Karpas-422 (cell line): ENCODE results near the gene R3HDM2. TPM values are rescaled to one million over a fixed set of nuclear protein-coding genes. Genes with fewer than 3 reads are reported as not detected.
A peak's percentile ranks its signal among the peaks of the same experiment; 100 is the strongest.

Source experiments
- DNase-seq: peaks from one replicate; pipeline ENCODE4 v3.0.0-alpha.2; 2015
- H2AFZ ChIP-seq: fragments of 200-600 bp; sonication (generic); 2 replicates; pipeline ENCODE4 v1.6.1; 2014; ENCODE audit warnings: antibody characterized with exemption, low read length, mixed read lengths
- H3K27ac ChIP-seq: fragments of 200-600 bp; sonication (generic); 2 replicates; pipeline ENCODE4 v1.5.1; 2014; ENCODE audit warnings: mild to moderate bottlenecking, low read length, moderate library complexity
- H3K27me3 ChIP-seq: fragments of 200-600 bp; sonication (generic); 2 replicates; pipeline ENCODE4 v1.6.1; 2014; ENCODE audit warnings: low read length, mixed read lengths
- H3K36me3 ChIP-seq: fragments of 200-600 bp; sonication (generic); 2 replicates; pipeline ENCODE4 v1.6.1; 2014; ENCODE audit warnings: low read length, mixed read lengths; ENCODE audit not compliant: insufficient read depth
- H3K4me1 ChIP-seq: fragments of 200-600 bp; sonication (generic); 2 replicates; pipeline ENCODE4 v1.6.1; 2014; ENCODE audit warnings: mild to moderate bottlenecking, low read length, mixed read lengths
- H3K4me2 ChIP-seq: fragments of 200-600 bp; sonication (generic); 2 replicates; pipeline ENCODE4 v1.6.1; 2014; ENCODE audit warnings: low read length, low read depth, mild to moderate bottlenecking; ENCODE audit not compliant: poor library complexity, severe bottlenecking
- H3K4me3 ChIP-seq: fragments of 200-600 bp; sonication (generic); 2 replicates; pipeline ENCODE4 v1.5.1; 2014; ENCODE audit warnings: mild to moderate bottlenecking, antibody characterized with exemption, low read length, mixed read lengths
- H3K79me2 ChIP-seq: fragments of 200-600 bp; sonication (generic); 2 replicates; pipeline ENCODE4 v1.6.1; 2014; ENCODE audit warnings: mild to moderate bottlenecking, low read length, mixed read lengths
- H3K9ac ChIP-seq: fragments of 200-600 bp; sonication (generic); 2 replicates; pipeline ENCODE4 v1.6.0; 2014; ENCODE audit warnings: low read length
- H3K9me2 ChIP-seq: fragments of 200-600 bp; sonication (generic), shearing (Covaris generic); replicated peaks from 2 replicates; pipeline ENCODE4 v1.6.0; 2014; ENCODE audit warnings: mild to moderate bottlenecking, low read length, moderate library complexity; ENCODE audit not compliant: insufficient read depth
- H3K9me3 ChIP-seq: fragments of 300-700, 200-600 bp; sonication (generic); 2 replicates; pipeline ENCODE4 v1.6.1; 2014; ENCODE audit warnings: low read length, mixed read lengths
- H4K20me1 ChIP-seq: fragments of 200-600 bp; sonication (generic); 2 replicates; pipeline ENCODE4 v1.6.1; 2014; ENCODE audit warnings: mild to moderate bottlenecking, antibody characterized with exemption, low read length, low read depth; ENCODE audit not compliant: insufficient read depth
- total RNA-seq: library from RNA; depleted of rRNA; stranded (reverse); fragments of >200 nt; shearing (Covaris generic); gene quantifications from 2 replicates; pipeline ENCODE4 v1.2.3, GENCODE V29; 2014; ENCODE audit warnings: low replicate concordance; rRNA removed

The R3HDM2 gene
- 31.9 and 39.0 TPM in 2 replicates for total RNA-seq

DNA sequence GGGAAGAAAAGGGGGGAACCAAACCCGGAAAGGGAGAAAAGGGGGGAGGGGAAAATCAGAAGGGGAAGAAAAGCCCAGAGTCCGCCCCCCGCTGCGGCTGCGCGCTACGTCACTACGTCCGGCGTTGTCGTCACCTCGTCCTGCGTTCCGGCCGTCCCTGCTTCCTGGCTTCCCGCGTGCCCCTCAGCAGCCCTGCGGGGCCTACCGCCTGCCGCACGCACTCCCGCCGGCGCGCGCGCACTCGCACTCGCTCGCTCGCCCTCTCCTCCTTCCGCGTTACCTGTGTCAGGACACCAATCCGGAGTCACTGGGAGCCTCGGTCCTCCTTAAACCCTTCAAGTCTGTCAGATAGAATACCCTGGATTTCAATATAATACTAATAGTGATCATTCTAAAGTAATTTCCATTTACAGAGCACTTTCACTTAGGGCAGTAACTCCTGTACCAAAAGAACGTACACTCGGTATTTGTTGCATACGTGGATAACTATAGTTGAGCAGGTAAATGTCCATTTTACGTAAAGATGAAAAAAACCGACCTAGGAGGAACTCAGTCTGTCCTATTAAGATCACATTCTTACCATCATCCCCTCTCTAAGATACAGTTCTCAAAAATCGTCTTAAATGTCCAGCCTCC, at the start of gene R3HDM2:
Gene R3HDM2, minus strand, starts transcription at position 113 of the 636 bp plus-strand sequence. CDS start 120,615 bp downstream, outside the sequence.
- peak; percentile 99 for DNase-seq
- no peaks in the 10 kb centered on the region for H3K9me3 ChIP-seq
- no peak within 1 kb of the TSS for H2AFZ ChIP-seq
- H3K27me3 ChIP-seq = no peaks in the 10 kb centered on the region
- peak within 1 kb of the TSS; percentile 83 for H3K9ac ChIP-seq
- no peaks in the 10 kb centered on the region for H4K20me1 ChIP-seq
- H3K4me1 ChIP-seq = peaks cover 20% of the 10 kb centered on the region
- peak within 1 kb of the TSS; percentile 79 for H3K27ac ChIP-seq
- peaks cover 34% of the 10 kb centered on the region for H3K79me2 ChIP-seq
- H3K4me3 ChIP-seq = peak within 1 kb of the TSS; percentile 76
- H3K9me2 ChIP-seq = no peaks in the 10 kb centered on the region
- no peaks in the 10 kb centered on the region for H3K36me3 ChIP-seq
- H3K4me2 ChIP-seq = peak within 1 kb of the TSS; percentile 98

DNA sequence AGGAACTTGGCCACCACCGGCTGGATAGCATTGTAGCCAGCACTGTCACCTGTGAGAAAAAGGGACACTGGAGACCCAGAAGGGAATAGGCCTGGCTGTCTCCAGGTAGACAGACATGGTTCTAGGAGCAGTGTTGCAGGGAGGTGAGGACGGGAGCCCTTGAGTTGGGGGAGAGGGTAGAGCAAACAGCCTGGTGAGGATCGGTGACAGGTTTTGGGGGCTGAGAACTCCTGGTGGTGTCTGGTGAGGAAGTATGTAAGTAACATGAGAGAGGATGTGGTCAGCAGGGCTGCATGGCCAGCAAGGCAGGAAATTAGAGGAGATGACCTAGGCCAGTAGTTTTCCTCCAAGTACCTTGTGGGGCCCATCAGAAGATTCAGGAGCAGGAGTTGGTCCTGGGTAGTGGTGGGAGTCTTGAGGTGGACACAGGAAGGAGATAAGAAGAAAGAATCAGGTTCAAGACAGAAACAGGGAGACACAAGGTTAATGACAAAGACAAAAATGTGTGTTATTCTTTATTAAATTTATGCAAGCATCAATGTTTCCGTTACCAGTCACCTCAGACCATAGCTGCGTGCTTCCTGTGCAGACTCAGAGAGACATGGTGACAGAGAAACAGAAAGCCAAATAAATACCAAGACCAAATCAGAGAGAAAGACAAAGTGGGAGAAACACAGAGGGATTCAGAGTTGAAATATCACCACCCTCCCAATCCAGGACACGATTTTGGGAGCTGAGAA, 48.7 kb upstream of the R3HDM2 start, which contains the start of gene ARHGAP9:
Gene ARHGAP9, minus strand, starts transcription at position 491 of the 740 bp plus-strand sequence. Its CDS starts 460 bp downstream, at position 31.
- H4K20me1 ChIP-seq = no peaks in the 10 kb centered on the region
- no peaks in the 10 kb centered on the region for H3K27me3 ChIP-seq
- DNase-seq = no peak
- no peak within 1 kb of the TSS; the same call in 1 of the 2 replicates for H2AFZ ChIP-seq
- no peaks in the 10 kb centered on the region for H3K9me2 ChIP-seq
- H3K4me1 ChIP-seq = peaks cover 21% of the 10 kb centered on the region
- H3K4me2 ChIP-seq = no peak within 1 kb of the TSS
- H3K27ac ChIP-seq = no peak within 1 kb of the TSS
- H3K9ac ChIP-seq = no peak within 1 kb of the TSS
- H3K79me2 ChIP-seq = no peaks in the 10 kb centered on the region
- no peaks in the 10 kb centered on the region for H3K36me3 ChIP-seq
- no peak within 1 kb of the TSS for H3K4me3 ChIP-seq
- H3K9me3 ChIP-seq = no peaks in the 10 kb centered on the region

DNA sequence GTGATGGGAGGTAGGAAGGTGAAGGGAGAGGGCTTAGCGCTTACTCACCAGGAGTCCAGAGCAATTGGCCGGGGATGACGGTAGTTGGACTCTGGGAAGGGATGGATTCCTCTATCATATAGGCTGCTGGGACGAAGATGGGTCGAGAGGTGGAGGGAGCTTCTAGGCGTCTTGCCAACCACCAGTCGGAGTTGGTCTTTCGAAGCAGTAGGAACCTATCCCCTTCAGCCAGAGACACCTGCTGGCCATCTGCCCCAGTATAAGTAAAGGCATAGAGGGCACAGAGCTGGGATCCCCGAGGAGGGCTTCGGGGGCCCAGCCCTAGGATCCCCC, 48.2 kb upstream of the R3HDM2 start:
- no peak for DNase-seq
- H3K27ac ChIP-seq = no peak overlapping the region
- H3K79me2 ChIP-seq = no peaks in the 10 kb centered on the region
- H3K9me3 ChIP-seq = no peaks in the 10 kb centered on the region
- H2AFZ ChIP-seq = no peak overlapping the region
- H3K9ac ChIP-seq = no peak overlapping the region
- H3K27me3 ChIP-seq = no peaks in the 10 kb centered on the region
- no peaks in the 10 kb centered on the region for H3K36me3 ChIP-seq
- no peak overlapping the region for H3K4me2 ChIP-seq
- H3K4me1 ChIP-seq = peaks cover 21% of the 10 kb centered on the region
- no peak overlapping the region for H3K4me3 ChIP-seq
- H3K9me2 ChIP-seq = no peaks in the 10 kb centered on the region
- H4K20me1 ChIP-seq = no peaks in the 10 kb centered on the region

DNA sequence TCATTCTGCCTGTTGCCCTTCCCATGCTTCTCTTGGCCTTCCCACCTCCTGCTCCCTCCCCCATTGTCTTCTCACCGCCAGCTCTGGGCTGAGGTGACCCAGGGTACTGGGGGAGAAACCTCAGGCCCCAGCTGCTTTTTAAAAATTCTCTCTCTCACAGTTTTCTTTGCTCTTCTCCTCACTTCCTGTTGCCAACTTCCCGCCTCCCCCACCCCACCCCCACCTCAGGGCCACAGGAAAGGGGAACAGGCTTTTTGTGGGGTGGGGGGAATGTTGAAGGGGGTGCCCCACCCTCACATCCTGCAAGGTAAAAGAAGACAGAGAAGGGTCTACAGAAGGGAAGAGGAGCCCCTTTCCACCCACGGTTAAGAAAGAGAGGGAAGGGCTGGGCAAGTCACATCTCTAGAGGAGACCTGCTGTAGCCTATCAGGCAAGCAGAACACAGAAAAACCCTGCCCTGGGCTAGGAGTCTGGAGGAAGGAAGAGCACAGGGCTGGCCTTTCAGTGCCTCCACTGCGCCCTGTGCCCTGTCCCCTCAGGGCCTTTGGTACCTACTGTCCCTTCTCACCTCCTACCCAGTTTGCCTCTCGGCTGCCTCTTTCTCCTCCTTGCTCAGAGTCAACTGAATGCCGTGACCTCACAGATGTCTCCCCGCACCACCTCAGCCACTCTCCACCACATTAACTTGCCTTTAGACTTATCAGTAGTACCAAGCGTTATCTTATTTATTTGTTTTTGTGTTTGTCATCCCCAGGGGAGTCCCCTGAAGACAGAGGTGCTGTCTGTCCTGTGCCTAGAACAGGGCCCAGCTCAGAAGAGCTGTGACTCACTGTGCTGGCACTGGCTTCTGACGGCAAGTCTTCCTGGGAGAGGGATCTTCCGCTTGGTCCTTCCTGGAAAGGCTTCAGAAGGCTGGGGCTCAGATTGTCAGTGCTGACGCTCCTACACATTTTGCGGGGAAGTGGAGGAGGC, 47.2 kb upstream of the R3HDM2 start:
- no peak overlapping the region for H3K27ac ChIP-seq
- peak overlapping the region; percentile 10 for H3K4me2 ChIP-seq
- H3K9me2 ChIP-seq = no peaks in the 10 kb centered on the region
- peaks cover 21% of the 10 kb centered on the region for H3K4me1 ChIP-seq
- H3K79me2 ChIP-seq = no peaks in the 10 kb centered on the region
- H3K9me3 ChIP-seq = no peaks in the 10 kb centered on the region
- no peaks in the 10 kb centered on the region for H3K36me3 ChIP-seq
- no peaks in the 10 kb centered on the region for H4K20me1 ChIP-seq
- peak overlapping the region; percentile 20; the same call in 1 of the 2 replicates for H2AFZ ChIP-seq
- DNase-seq = no peak
- H3K4me3 ChIP-seq = no peak overlapping the region
- no peaks in the 10 kb centered on the region for H3K27me3 ChIP-seq
- peak overlapping the region; percentile 28 for H3K9ac ChIP-seq

DNA sequence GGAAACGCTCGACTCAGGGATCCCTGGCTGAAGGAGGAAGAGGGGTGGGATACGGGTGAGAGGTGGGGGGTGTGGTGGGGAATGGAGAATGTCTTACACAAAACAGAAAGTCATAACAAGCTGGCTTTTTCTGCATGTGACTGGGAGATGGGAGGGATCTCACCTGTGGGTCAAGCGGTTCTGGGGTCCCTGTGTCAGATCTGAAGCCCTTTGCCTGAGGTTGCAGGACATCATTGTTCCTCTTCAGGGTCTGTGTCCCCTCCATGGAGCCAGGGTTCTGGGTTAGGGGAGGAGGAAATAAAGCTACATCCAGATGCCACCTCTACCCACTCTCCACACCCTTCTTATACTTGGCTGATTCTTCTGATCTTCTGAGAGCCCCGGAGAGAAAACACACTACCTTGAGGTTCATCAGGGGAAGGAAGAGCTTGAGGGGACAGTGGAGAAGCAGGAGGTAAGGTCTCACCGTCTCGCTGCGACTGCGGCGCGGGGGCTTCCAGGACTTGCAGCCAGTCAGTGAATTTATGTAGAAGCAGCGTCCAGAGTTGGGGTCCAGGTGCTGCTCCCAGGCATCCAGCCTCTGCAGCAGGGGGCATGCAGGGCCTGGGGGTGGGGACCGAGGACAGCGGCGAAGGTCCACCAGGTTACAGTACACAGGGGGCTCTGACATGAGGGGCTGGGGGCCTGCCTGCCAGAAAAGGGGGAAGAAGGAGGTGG, 46.3 kb upstream of the R3HDM2 start:
- no peaks in the 10 kb centered on the region for H4K20me1 ChIP-seq
- H3K9me2 ChIP-seq = no peaks in the 10 kb centered on the region
- H3K27ac ChIP-seq = no peak overlapping the region
- H3K27me3 ChIP-seq = no peaks in the 10 kb centered on the region
- H3K9me3 ChIP-seq = no peaks in the 10 kb centered on the region
- peaks cover 21% of the 10 kb centered on the region for H3K4me1 ChIP-seq
- H3K79me2 ChIP-seq = no peaks in the 10 kb centered on the region
- no peaks in the 10 kb centered on the region for H3K36me3 ChIP-seq
- DNase-seq = no peak
- peak overlapping the region; percentile 28 for H3K9ac ChIP-seq
- H3K4me3 ChIP-seq = no peak overlapping the region
- H3K4me2 ChIP-seq = peak overlapping the region; percentile 10
- peak overlapping the region; percentile 17; the same call in 1 of the 2 replicates for H2AFZ ChIP-seq

DNA sequence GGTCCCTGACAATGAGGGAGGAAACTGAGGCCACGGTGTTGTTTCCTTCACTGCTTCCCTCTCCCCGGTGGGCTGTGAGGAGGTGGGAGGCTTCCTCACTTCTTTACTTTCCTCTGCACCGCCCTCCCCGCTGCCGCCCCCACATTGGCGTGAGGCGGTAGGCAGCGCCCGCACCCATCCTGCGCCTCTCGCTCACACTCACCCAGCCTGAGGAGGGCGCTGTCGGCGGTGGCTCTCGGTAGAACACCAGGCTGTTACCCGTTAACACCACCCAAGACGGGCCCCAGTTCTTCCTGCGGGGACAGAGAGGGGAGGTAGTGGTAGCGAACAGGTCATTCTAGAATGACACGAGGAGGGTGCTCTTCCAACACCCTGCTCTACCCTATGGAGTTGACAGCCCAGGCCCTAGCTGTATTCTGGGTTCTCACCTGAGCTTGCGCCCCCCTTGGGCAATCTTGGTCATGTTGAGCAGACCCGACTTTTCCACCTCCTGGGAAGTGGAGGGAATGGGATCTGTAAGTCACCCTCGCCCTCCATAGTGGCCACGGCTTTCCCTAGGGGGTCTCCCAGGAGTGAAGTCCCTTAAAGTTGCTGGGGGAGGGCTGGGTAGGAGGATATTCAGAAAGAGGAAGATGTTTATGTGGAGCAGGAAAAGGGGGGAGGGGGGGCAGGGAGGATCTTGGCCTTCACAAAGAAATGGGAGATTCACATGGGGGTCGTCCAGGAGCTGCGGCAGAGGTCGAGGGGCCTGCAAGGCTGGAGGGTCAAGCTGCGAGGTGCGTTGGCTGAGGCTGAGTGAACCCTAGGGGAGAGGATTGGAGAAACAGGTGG, 45.5 kb upstream of the R3HDM2 start:
- no peaks in the 10 kb centered on the region for H3K9me3 ChIP-seq
- H3K27ac ChIP-seq = no peak overlapping the region
- no peaks in the 10 kb centered on the region for H4K20me1 ChIP-seq
- no peak for DNase-seq
- no peak overlapping the region for H3K4me2 ChIP-seq
- H3K79me2 ChIP-seq = no peaks in the 10 kb centered on the region
- no peaks in the 10 kb centered on the region for H3K36me3 ChIP-seq
- no peak overlapping the region for H3K4me3 ChIP-seq
- H3K4me1 ChIP-seq = peaks cover 21% of the 10 kb centered on the region
- H3K27me3 ChIP-seq = no peaks in the 10 kb centered on the region
- no peaks in the 10 kb centered on the region for H3K9me2 ChIP-seq
- no peak overlapping the region for H3K9ac ChIP-seq
- H2AFZ ChIP-seq = no peak overlapping the region
